HEK293 (cell line): ENCODE data around the gene SH3BP1.

ENCODE experiments used
- CTCF ChIA-PET: fragments of 350-600 bp; formaldehyde crosslinking; extraction: SDS; loops from one replicate; lab custom pipeline; 2021; ENCODE audit warnings: antibody characterized with exemption; lab: Yijun Ruan, JAX
- POLR2A ChIA-PET: fragments of 300-600 bp; formaldehyde crosslinking; extraction: SDS; loops from one replicate; lab custom pipeline; 2020; ENCODE audit warnings: antibody characterized with exemption, inconsistent platforms; lab: Yijun Ruan, JAX
- H3K27ac ChIP-seq: fragments of 200-500 bp; sonication (Bioruptor generic); 2 replicates; pipeline ENCODE4 v1.5.1; 2014; ENCODE audit warnings: low read depth, low read length, control low read depth, inconsistent platforms; ENCODE audit errors: extremely low read depth
- H3K36me3 ChIP-seq, 2 experiments: fragments of 200-500 bp in 1 of 2; sonication (Bioruptor generic) in 1 of 2; 1 replicate in 1 of 2; 2 replicates in 1 of 2; pipeline ENCODE4 v1.5.1; 2014 to 2017; ENCODE audit warnings: inconsistent platforms in 2 of 2, low read length in 2 of 2; ENCODE audit not compliant: control insufficient read depth in 2 of 2, insufficient read depth in 1 of 2
- H3K4me1 ChIP-seq: fragments of 200-500 bp; sonication (Bioruptor generic); 2 replicates; pipeline ENCODE4 v1.5.1; 2014; ENCODE audit warnings: mild to moderate bottlenecking, low read length, inconsistent platforms; ENCODE audit not compliant: control insufficient read depth, insufficient read depth
- H3K4me3 ChIP-seq: 2 replicates; pipeline ENCODE4 v1.5.1; 2011; ENCODE audit warnings: low read depth, mild to moderate bottlenecking, control low read depth, low read length, moderate library complexity
- H3K9me3 ChIP-seq: fragments of 200-500 bp; sonication (Bioruptor generic); 2 replicates; pipeline ENCODE4 v1.5.1; 2014; ENCODE audit warnings: low read depth, low read length, inconsistent platforms; ENCODE audit not compliant: control insufficient read depth, insufficient read depth
- CTCF ChIP-seq: fragments of 450-650 bp; formaldehyde crosslinking; IDR thresholded peaks from 2 replicates; pipeline ENCODE4 v1.5.1; 2016; ENCODE audit warnings: missing biosample characterization, missing genetic modification characterization
- HOXC10 ChIP-seq: sonication (generic); formaldehyde crosslinking; IDR thresholded peaks from 2 replicates; pipeline ENCODE4 v1.8.1; 2023; ENCODE audit warnings: mild to moderate bottlenecking, missing genetic modification reagents
- KLF9 ChIP-seq: fragments of 450-650 bp; formaldehyde crosslinking; IDR thresholded peaks from 2 replicates; pipeline ENCODE4 v1.5.1; 2016; ENCODE audit warnings: missing biosample characterization, missing genetic modification characterization, low read depth
- OVOL3 ChIP-seq: fragments of 450-650 bp; formaldehyde crosslinking; IDR thresholded peaks from 2 replicates; pipeline ENCODE4 v1.5.1; 2016; ENCODE audit warnings: missing biosample characterization, missing genetic modification characterization
- SCRT2 ChIP-seq: fragments of 450-650 bp; formaldehyde crosslinking; IDR thresholded peaks from 2 replicates; pipeline ENCODE4 v1.5.1; 2016; ENCODE audit warnings: missing biosample characterization, missing genetic modification characterization
- YY1 ChIP-seq: fragments of 450-650 bp; formaldehyde crosslinking; IDR thresholded peaks from 2 replicates; pipeline ENCODE4 v1.5.1; 2018; ENCODE audit warnings: missing biosample characterization, missing genetic modification characterization
- ZBTB17 ChIP-seq: fragments of 450-650 bp; formaldehyde crosslinking; IDR thresholded peaks from 2 replicates; pipeline ENCODE4 v1.5.1; 2016; ENCODE audit warnings: missing biosample characterization, missing genetic modification characterization
- ZBTB20 ChIP-seq: fragments of 450-650 bp; formaldehyde crosslinking; IDR thresholded peaks from 2 replicates; pipeline ENCODE4 v1.5.1; 2016; ENCODE audit warnings: missing biosample characterization, missing genetic modification characterization
- ZBTB6 ChIP-seq: fragments of 450-650 bp; formaldehyde crosslinking; IDR thresholded peaks from 2 replicates; pipeline ENCODE4 v1.5.1; 2017; ENCODE audit warnings: missing biosample characterization, missing genetic modification characterization
- ZIC2 ChIP-seq: fragments of 450-650 bp; formaldehyde crosslinking; IDR thresholded peaks from 2 replicates; pipeline ENCODE4 v1.5.1; 2016; ENCODE audit warnings: missing biosample characterization, missing genetic modification characterization
- ZNF114 ChIP-seq: fragments of 450-650 bp; formaldehyde crosslinking; IDR thresholded peaks from 2 replicates; pipeline ENCODE4 v1.5.0; 2017; ENCODE audit warnings: missing biosample characterization, missing genetic modification characterization
- ZNF133 ChIP-seq: fragments of 450-650 bp; formaldehyde crosslinking; IDR thresholded peaks from 2 replicates; pipeline ENCODE4 v1.5.1; 2016; ENCODE audit warnings: missing biosample characterization, missing genetic modification characterization
- ZNF211 ChIP-seq: fragments of 450-650 bp; formaldehyde crosslinking; IDR thresholded peaks from 2 replicates; pipeline ENCODE4 v1.5.1; 2016; ENCODE audit warnings: low read depth, missing biosample characterization, missing genetic modification characterization
- ZNF366 ChIP-seq: fragments of 450-650 bp; formaldehyde crosslinking; conservative IDR thresholded peaks from 2 replicates; pipeline ENCODE4 v1.5.1; 2016; ENCODE audit warnings: missing biosample characterization, missing genetic modification characterization
- ZNF449 ChIP-seq: fragments of 450-650 bp; formaldehyde crosslinking; IDR thresholded peaks from 2 replicates; pipeline ENCODE4 v1.5.1; 2017; ENCODE audit warnings: missing biosample characterization, mild to moderate bottlenecking, missing genetic modification characterization, moderate library complexity
- ZNF501 ChIP-seq: fragments of 450-650 bp; formaldehyde crosslinking; IDR thresholded peaks from 2 replicates; pipeline ENCODE4 v1.5.1; 2016; ENCODE audit warnings: missing biosample characterization, missing genetic modification characterization
- ZNF514 ChIP-seq: fragments of 450-650 bp; formaldehyde crosslinking; IDR thresholded peaks from 2 replicates; pipeline ENCODE4 v1.5.1; 2016; ENCODE audit warnings: missing biosample characterization, missing genetic modification characterization
- ZNF560 ChIP-seq: fragments of 450-650 bp; formaldehyde crosslinking; IDR thresholded peaks from 2 replicates; pipeline ENCODE4 v1.5.1; 2017; ENCODE audit warnings: missing biosample characterization, missing genetic modification characterization, borderline replicate concordance
- ZNF571 ChIP-seq: fragments of 450-650 bp; formaldehyde crosslinking; IDR thresholded peaks from 2 replicates; pipeline ENCODE4 v1.5.0; 2017; ENCODE audit warnings: missing biosample characterization, missing genetic modification characterization
- ZNF580 ChIP-seq: fragments of 450-650 bp; formaldehyde crosslinking; IDR thresholded peaks from 2 replicates; pipeline ENCODE4 v1.5.1; 2016; ENCODE audit warnings: missing biosample characterization, missing genetic modification characterization
- ZNF596 ChIP-seq: fragments of 450-650 bp; IDR thresholded peaks from 2 replicates; pipeline ENCODE4 v1.5.0; 2018; ENCODE audit warnings: missing biosample characterization, mild to moderate bottlenecking, missing genetic modification characterization, moderate library complexity
- ZNF660 ChIP-seq: fragments of 450-650 bp; IDR thresholded peaks from 2 replicates; pipeline ENCODE4 v1.5.1; 2018; ENCODE audit warnings: missing biosample characterization, mild to moderate bottlenecking, missing genetic modification characterization
- ZNF670 ChIP-seq: fragments of 450-650 bp; formaldehyde crosslinking; IDR thresholded peaks from 2 replicates; pipeline ENCODE4 v1.5.1; 2016; ENCODE audit warnings: missing biosample characterization, missing genetic modification characterization, low read depth

SH3BP1 gene

GRCh38 chr22:37681556-37682049 is 42.1 kb downstream of the SH3BP1 start (continued):
- TF ChIP-seq CTCF (tag by site-specific recombination) (peak; percentile 91), ZIC2 (tag by site-specific recombination) (peak; percentile 56), ZNF211 (tag by site-specific recombination) (no peak), KLF9 (tag by site-specific recombination) (peak; percentile 34; the same call in 1 of the 2 replicates), ZNF514 (tag by site-specific recombination) (no peak), ZNF660 (tag by site-specific recombination) (0 out of 2 replicates have a peak, but pooled peaks have one; percentile 56), ZNF133 (no peak)

GRCh38 chr22:37684803-37685615 is 45.5 kb downstream of the SH3BP1 start:
- Histone ChIP-seq H3K4me1 (peaks cover 2% of the 10 kb centered on the region; the same call in 1 of the 2 replicates), H3K9me3 (no peaks in the 10 kb centered on the region), H3K36me3 (peaks cover 0 to 19% of the 10 kb centered on the region in 2 experiments; a peak in 1 of 3 replicates), H3K4me3 (no peak overlapping the region), H3K27ac (no peak overlapping the region)
- TF ChIP-seq ZBTB20 (tag by site-specific recombination) (peak; percentile 31; the same call in 1 of the 2 replicates), YY1 (tag by site-specific recombination) (no peak)
- ChIA-PET POLR2A (interaction anchor here (0.9 to 2.5 kb wide), 2 partner anchors 24 to 27 kb away, joined by 6 to 23 read pairs; partner anchors contain the start of gene PDXP), CTCF (interaction anchor here (0.6 to 15.8 kb wide), 8 partner anchors 10 to 792 kb away, joined by 3 to 353 read pairs (median 5); partner anchors contain the start of genes LGALS1 and SH3BP1)

GRCh38 chr22:37686002-37686982 is 46.8 kb downstream of the SH3BP1 start, which contains the start of gene NOL12:
Gene NOL12, plus strand, starts transcription at chr22:37686343. Its CDS starts 50 bp downstream, at chr22:37686393.
- Histone ChIP-seq H3K27ac (peak within 1 kb of the TSS; percentile 81), H3K4me1 (peaks cover 2% of the 10 kb centered on the region; the same call in 1 of the 2 replicates), H3K9me3 (no peaks in the 10 kb centered on the region), H3K4me3 (peak within 1 kb of the TSS; percentile 77), H3K36me3 (peaks cover 0 to 32% of the 10 kb centered on the region in 2 experiments; a peak in 1 of 3 replicates)
- ChIA-PET POLR2A (interaction anchor here (0.6 to 2.5 kb wide), 18 partner anchors 10 to 127 kb away, joined by 3 to 23 read pairs (median 4); partner anchors contain the start of genes GCAT, GGA1, LGALS1 and PDXP), CTCF (interaction anchor here (0.5 to 15.8 kb wide), 6 partner anchors 11 to 214 kb away, joined by 3 to 353 read pairs (median 3); partner anchors contain the start of gene SH3BP1)
- TF ChIP-seq ZNF501 (tag by site-specific recombination) (peak; percentile 98), ZNF366 (tag by site-specific recombination) (peak; percentile 51; the same call in 1 of the 2 replicates), ZNF449 (tag by site-specific recombination) (peak; percentile 47), ZNF670 (tag by site-specific recombination) (no peak), ZNF571 (tag by site-specific recombination) (no peak), ZNF580 (peak; percentile 96), ZNF114 (no peak), HOXC10 (CRISPR knock-in tag) (no peak), OVOL3 (peak; percentile 36), ZNF596 (tag by site-specific recombination) (peak; percentile 51; the same call in 1 of the 2 replicates), ZBTB17 (peak; percentile 95), ZBTB6 (tag by site-specific recombination) (0 out of 2 replicates have a peak, but pooled peaks have one; percentile 46), SCRT2 (tag by site-specific recombination) (no peak), ZNF560 (tag by site-specific recombination) (no peak)
